Esophagus mucosa (tissue), 1 donor: ENCODE data around the gene ZKSCAN4. TPM values are rescaled to one million over a fixed set of nuclear protein-coding genes. Genes with fewer than 3 reads are reported as not detected.

ENCODE experiments used
- ATAC-seq: fragments of 200-7000 bp; cut with Tn5 transposase; one replicate; pipeline ENCODE4 v1.9.1; 2020
- total RNA-seq: library from RNA; stranded (reverse); gene quantifications from one replicate; pipeline ENCODE4 v1.2.4, GENCODE V29; 2023
- donor health status: DM: yes; HTN: yes; CAD: no.

ZKSCAN4 gene
- total RNA-seq, 1 donor from 2014 or later, result 2.6 TPM

GRCh38 chr6:28248916-28249315 is 3.2 kb downstream of the ZKSCAN4 start:
- ATAC-seq, result no peak

DNA sequence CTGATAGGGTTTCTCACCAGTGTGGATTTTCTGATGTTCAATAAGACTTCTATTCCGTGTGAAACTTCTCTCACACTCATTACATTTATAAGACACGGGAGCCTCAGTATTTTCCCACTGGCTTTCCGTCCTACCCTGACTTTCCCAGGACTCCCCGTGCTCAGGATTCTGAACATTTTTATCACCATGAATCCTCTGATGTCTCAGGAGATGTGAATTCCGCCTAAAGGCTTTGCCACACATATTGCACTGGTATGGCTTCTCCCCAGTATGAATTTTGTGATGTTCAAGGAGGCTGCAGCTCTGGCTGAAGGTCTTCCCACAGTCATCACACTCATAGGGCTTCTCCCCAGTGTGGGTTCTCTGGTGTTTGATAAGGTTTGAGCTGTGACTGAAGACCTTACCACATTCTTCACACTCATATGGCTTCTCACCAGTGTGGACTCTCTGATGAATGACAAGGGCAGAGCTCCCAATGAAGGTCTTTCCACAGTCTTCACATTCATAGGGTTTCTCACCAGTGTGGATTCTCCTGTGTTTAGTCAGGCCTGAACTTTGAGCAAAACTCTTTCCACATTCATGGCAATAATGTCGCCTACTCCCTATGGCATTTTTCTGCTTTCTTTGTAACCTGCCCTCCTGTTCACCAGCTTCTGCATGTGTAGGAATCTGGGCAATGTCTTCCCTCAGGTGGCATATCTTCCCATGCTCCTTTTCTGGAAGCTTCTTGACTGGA is 6.7 kb downstream of the ZKSCAN4 start:
- ATAC-seq, result no peak

DNA sequence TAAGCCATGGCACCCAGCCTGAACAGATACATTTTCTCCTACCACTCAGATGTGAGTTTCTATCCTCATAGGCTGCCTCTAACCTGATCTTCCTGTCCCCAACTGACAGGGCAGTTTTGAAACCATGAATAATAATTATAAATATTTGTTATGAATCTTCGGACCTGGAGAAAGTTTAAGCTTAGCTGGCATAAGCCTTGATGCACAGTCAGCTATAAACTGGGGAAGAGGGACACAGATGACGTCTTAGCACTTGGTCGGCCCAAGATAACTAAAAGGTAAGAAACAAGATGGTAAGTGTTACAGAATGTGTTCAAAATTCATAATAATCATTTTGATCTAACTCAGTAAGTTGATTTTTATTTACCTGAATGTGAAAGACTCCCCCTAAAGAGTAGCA is 8.1 kb downstream of the ZKSCAN4 start:
- ATAC-seq, result no peak

GRCh38 chr6:28240471-28240870 is 11.6 kb downstream of the ZKSCAN4 start:
- no peak for ATAC-seq

DNA sequence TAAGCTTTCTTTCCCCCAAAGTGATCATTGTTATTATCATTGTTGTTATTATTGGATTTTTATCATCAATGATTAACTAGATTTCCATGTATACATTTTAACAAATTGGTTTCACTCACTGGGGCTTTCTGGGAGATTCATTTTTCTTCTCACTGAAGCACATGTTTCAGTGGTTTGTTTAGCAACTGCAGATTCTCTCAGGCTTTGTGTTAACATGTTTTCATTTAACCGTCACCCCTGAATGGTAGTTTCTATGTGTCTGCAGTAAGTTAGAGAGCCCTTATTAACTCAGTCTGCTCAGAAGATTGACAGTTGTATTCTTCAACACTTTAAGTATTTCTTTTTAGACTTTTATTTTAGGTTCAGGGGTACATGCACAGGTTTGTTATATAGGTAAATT is 12.4 kb downstream of the ZKSCAN4 start:
- ATAC-seq, result no peak

- no peak for ATAC-seq
Observed at GRCh38 chr6:28235912-28236452, 16.1 kb downstream of the ZKSCAN4 start.

DNA sequence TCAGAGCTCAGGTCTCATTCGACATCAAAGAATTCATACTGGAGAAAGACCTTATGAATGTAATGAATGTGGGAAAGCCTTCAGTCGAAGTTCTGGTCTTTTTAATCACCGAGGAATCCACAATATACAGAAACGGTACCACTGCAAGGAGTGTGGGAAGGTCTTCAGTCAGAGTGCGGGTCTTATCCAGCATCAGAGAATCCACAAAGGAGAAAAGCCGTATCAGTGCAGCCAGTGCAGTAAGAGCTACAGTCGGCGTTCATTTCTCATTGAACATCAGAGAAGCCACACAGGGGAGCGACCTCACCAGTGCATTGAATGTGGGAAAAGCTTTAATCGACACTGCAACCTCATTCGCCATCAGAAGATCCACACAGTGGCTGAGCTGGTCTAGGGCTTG is 19.3 kb downstream of the ZKSCAN4 start:
- no peak for ATAC-seq

DNA sequence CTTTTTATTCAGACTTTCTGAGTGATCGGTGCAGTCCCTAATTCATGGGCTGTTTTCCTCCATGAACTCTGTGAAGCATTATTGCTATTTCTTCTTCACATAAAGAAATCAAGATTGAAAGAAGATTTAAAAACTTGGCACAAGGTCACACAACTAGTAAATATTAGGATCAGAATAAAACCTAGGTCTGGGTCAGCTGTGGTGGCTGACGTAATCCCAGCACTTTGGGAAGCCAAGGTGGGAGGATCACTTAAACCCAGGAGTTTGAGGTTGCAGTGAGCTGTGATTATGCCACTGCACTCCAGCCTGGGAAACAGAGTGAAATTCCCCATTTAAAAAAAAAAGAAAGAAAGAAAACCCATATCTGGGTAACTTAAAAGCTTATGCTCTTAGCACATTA is 25.6 kb downstream of the ZKSCAN4 start:
- no peak for ATAC-seq

DNA sequence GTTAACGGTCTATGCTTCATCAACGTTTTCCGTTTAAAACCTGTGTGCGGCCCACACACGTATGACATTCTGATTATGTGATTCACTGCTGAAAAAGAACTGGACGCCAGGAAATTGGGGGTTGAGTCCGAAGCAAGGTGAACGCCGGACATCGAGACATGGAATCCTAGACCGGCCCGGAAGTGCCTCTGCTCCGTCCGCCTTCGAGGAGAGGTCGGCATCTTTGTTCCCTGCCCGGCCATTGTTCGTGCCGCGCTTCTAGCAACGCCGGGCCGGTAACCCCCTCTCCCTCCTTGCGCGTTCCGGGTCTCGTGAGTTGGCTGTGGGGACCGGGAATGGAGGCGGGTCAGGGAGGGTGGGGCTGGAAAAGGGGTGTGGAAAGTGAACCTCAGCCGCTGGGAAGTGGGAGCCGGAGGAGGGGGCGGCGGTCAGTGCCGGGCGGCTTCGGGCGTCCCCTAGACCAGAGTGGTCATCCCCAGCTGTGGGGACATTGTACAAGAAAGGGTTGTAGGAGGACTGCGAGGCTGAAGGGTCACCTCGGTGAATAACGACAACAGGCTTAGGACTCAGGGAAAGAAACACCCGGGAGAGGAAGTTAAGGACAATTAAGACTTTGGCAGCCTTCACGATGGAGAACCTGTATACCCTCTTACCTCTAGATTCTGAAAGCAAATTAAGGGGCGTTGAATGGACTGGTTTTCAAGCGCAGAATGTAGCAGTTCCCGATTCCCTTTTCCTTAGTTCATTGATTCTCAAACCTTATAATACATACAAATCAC is 26.8 kb downstream of the ZKSCAN4 start, which contains the start of gene ZSCAN9:
ZSCAN9 (plus strand) TSS at position 220 of the 779 bp plus-strand sequence. CDS start 1,810 bp downstream, outside the sequence.
- ATAC-seq, result peak; percentile 87

DNA sequence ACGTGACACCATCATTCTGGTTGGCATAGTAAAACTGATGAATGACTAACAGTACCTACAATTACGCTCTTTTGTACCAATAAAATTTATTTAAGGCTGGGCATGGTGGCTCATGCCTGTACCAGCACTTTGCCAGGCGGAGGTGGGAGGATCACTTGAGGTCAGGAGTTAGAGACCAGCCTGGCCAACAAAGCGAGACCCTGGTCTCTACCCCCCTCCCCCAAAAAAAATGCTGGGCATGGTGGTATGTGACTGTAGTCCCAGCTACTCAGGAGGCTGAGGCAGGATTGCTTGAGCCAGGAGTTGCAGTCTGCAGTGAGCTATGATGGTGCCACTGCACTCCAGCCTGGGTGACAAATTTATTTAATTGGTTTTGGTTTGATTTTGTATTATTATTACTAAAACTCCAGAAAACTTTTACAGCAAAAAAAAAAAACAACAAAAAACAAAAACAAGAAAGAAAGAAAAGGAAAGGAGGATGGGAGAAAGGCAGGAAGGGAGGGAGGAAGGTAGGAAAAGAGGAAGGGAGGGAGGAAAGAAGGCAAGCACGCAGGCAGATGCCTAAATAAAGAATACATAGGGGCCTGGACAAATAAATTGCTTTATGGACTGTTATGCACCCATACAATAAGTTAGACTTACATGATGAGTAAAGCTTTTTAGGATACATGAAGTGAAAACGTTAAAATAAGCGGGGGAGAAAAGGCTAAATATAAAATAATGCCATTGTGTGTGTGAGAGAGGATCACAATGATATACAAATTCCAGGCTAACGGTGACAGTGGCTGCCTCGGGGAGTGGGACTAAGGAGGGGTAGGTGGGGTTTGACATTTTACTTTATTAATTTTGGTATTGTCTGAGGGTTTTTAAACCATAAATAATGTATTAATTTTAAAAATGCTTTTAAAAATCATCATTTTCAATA is 27.7 kb downstream of the ZKSCAN4 start:
- no peak for ATAC-seq

- ATAC-seq, result no peak
Observed at GRCh38 chr6:28220257-28221133, 31.6 kb downstream of the ZKSCAN4 start.

- ATAC-seq, result peak; percentile 68
Observed at GRCh38 chr6:28218312-28219248, 33.5 kb downstream of the ZKSCAN4 start.

GRCh38 chr6:28217890-28218289 is 34.2 kb downstream of the ZKSCAN4 start:
- ATAC-seq, result no peak

DNA sequence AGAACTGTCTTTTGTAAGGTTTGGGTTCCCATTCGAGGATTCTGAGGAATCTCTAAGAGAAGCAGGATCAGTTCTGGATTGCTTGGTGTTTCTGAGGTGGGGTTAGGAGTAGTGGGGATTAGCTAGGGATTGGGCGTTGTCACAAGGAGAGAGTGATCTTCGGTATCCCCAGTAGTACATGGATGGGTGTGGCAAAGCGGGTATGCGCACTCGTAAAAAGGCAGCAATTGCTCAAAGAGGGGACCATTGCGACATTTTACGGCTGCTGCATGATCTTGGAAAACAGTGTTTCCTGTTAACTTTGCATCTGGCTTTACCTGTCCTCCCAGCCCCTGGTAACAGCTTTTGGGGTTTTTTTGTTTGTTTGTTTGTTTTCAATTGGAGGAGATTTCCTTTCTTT is 36.6 kb downstream of the ZKSCAN4 start:
- no peak for ATAC-seq

DNA sequence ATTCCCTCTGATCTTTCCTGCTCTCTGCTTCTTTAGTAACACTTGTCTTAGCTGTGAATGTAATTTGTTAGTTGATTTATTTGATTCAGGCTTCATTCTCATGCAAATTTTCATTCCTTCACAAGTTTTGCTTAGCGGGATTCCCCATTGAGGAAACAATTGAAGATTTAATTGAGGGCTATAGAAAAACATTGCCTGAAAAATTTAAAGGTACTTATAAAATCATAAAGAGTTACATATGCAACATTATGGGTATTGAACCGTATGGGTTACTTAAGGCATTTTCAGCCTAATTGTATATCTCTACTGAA is 38.9 kb downstream of the ZKSCAN4 start:
- no peak for ATAC-seq

DNA sequence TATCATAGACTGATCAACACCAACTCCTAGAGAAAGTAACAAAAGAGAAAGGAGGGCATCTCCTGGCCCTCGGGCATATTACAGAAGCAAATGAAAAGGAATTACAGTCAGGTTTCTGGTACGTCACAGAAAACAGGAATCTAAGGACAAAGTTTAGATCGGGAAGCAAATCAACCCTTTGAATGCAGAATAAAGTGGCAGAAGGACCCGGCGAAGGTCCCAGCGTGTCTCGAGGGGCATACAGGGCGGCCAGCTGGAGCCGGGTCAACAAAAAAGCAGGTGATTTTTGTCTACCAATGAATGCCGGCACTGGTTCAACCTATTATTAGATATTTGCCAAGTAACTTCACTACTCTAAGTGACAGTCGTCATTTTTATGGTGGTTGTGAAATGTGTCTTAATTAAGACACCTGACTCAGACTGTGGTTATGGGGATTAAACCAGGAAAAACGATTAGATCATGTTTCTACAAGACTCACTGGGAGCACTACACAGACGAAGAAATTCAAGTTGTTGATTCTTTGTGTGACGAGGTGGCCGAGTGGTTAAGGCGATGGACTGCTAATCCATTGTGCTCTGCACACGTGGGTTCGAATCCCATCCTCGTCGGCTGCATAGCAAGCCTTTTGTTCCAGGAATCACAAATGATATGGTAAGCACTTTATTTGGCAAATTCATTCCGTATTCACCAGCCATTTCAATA is 39.4 kb downstream of the ZKSCAN4 start:
- ATAC-seq, result peak; percentile 98

GRCh38 chr6:28211840-28212509 is 40.1 kb downstream of the ZKSCAN4 start:
- ATAC-seq, result no peak

DNA sequence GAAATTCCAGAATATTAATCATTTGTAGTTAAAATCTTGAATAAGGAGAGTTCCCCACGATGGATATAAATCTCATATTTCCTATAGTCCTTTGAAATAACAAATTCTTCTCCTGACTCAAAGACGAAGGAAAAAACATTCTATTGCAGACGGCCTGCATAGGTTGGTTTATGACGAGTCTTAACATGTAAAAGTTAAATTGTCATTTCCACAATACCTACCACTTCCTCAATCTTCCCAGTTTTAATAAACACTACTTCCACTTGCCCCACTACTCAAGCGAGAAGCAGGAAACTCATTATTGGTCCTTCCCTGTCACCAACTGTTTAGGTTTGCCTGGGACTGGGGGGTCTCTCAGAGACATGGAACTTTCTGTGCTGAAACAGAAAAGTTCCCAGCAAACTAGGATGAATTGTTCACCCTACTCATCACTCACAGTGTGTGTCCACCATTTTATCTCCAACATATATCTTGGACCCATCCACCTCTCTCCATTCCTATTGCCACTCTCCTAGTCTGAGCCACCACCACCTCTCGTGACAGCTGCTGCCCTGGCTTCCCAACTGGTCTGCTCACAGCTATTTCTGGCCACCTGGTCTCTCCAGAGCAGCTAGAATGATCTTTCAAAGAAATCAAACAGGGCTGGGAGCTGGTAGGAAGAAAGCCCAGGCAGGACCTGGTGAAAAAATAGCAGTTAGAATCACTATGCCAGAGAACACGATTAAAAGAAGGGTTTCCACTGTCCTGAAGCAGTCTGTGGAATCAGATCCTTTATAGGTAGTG is 42.1 kb downstream of the ZKSCAN4 start:
- no peak for ATAC-seq
